Transverse colon (tissue), 4 donors: ENCODE results near the gene KRTAP10-2. TPM values are rescaled to one million over a fixed set of nuclear protein-coding genes. Genes with fewer than 3 reads are reported as not detected.

Experiments used
- DNase-seq: peaks from one replicate; pipeline ENCODE4 v3.0.0-alpha.2; 2019
- H3K27ac ChIP-seq, 4 donors: fragments of 200-600 bp; sonication (generic); 2 replicates each; pipeline ENCODE4 v1.5.1; 2016 to 2018; ENCODE audit warnings: inconsistent platforms in 4 of 4
- H3K27me3 ChIP-seq: fragments of 200-600 bp; sonication (generic); 2 replicates; pipeline ENCODE4 v1.5.1; 2017; ENCODE audit warnings: inconsistent platforms
- H3K36me3 ChIP-seq, 4 donors: fragments of 200-600 bp; sonication (generic); 2 replicates each; pipeline ENCODE4 v1.5.1; 2017 to 2019; ENCODE audit warnings: inconsistent platforms in 4 of 4
- H3K4me1 ChIP-seq, 4 donors: fragments of 200-600 bp; sonication (generic); 2 replicates each; pipeline ENCODE4 v1.5.1; 2017 to 2020; ENCODE audit warnings: inconsistent platforms in 4 of 4
- H3K4me3 ChIP-seq, 4 donors: fragments of 200-600 bp; sonication (generic); 1 replicate in 1 of 4; 2 replicates in 3 of 4; pipeline versions ENCODE4 v1.5.1 to v1.6.1; 2017 to 2019; ENCODE audit warnings: inconsistent platforms in 4 of 4
- H3K9me3 ChIP-seq, 2 donors: fragments of 200-600 bp; sonication (generic); 2 replicates each; pipeline ENCODE4 v1.5.1; 2017 to 2019; ENCODE audit warnings: inconsistent platforms in 2 of 2
- CTCF ChIP-seq, 5 experiments: fragments of 200-600 bp in 3 of 5; fragments of 450-650 bp in 2 of 5; sonication (generic) in 3 of 5; IDR thresholded peaks; 1 replicate in 2 of 5; 2 replicates in 3 of 5; pipeline ENCODE4 v1.5.1; 2016 to 2017; ENCODE audit warnings: antibody characterized with exemption in 5 of 5, inconsistent platforms in 3 of 5, mild to moderate bottlenecking in 2 of 5, moderate library complexity in 1 of 5
- EP300 ChIP-seq: sonication (generic); formaldehyde crosslinking; IDR thresholded peaks from one replicate; pipeline ENCODE4 v1.6.1; 2017; ENCODE audit warnings: antibody characterized with exemption, low read depth
- POLR2A ChIP-seq: fragments of 450-650 bp; IDR thresholded peaks from one replicate; pipeline ENCODE4 v1.6.1; 2016; ENCODE audit warnings: antibody characterized with exemption, mild to moderate bottlenecking, moderate library complexity
- POLR2AphosphoS5 ChIP-seq, 3 donors: sonication (generic); formaldehyde crosslinking; IDR thresholded peaks; one replicate each; pipeline ENCODE4 v1.6.1; 2016; ENCODE audit warnings: antibody characterized with exemption in 3 of 3
- WGBS, 2 donors: methylation state at CpG; one replicate each; pipeline ENCODE4 v1.1.5; 2018; ENCODE audit warnings: low coverage in 1 of 2; 5-methylcytosine and 5-hydroxymethylcytosine counted together
- in situ Hi-C, 4 donors: fragments of 200-750 bp; cut with MboI; loops; one replicate each; pipeline versions ENCODE4 v1.15.0 to v1.15.1; 2017; ENCODE audit warnings: low sequenced_read_pairs in 3 of 4, low pct_ligation_motif_present in 1 of 4, low pct_unique_long_range_greater_than_20kb in 1 of 4
- intact Hi-C: fragments of 100-400 bp; cut with DNase I; formaldehyde crosslinking; loops from one replicate; pipeline ENCODE4 v1.15.1; 2023; ENCODE audit warnings: low total_unique reads
- total RNA-seq, 4 donors: library from RNA; depleted of rRNA; stranded (reverse); fragments of >200 nt; gene quantifications; one replicate each; pipeline ENCODE4 v1.1.0, GENCODE V29; 2016

The KRTAP10-2 gene
- total RNA-seq, 4 donors from 2014 or later = not detected

DNA sequence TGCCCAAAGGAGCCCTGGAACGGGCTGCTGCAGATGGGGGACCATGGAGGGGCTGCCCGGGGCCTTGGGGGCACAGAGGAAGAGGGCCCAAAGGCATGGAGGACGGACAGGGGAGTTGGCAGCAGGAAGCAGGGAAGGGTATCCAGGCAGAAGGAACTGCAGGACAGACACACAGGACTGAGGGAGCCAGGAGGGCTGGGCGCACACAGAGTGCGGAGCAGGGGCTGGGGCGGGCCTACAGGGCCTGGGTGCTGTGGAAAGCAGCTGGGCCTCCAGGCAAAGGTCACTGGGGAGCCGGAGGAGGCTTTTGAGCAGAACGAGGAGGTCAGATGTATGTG is 39.4 kb downstream of the KRTAP10-2 start:
- Histone ChIP-seq H3K27me3 (peaks cover 19% of the 10 kb centered on the region), H3K4me1 (peaks cover 0 to 6% (median 3%) of the 10 kb centered on the region in 4 donors), H3K4me3 (no peak overlapping the region), H3K36me3 (no peaks in the 10 kb centered on the region), H3K27ac (no peak overlapping the region), H3K9me3 (no peaks in the 10 kb centered on the region)
- no peak for DNase-seq
- whole genome bisulfite sequencing, 2 donors = 75 to 88% methylated on average over 2 to 8 of the region's 8 CpGs
- no peak for TF ChIP-seq POLR2AphosphoS5 (IDR thresholded peaks at IDR 0.05)
- TF ChIP-seq CTCF (IDR thresholded peaks at IDR 0.05) = no peak
- no peak for TF ChIP-seq EP300
- no peak for TF ChIP-seq POLR2A
- intact Hi-C loops (no loop called here), in situ Hi-C loops (loop anchor here in 2 of 4 donors (10.0 to 25.0 kb wide), 2 partner anchors 275 to 283 kb away; no protein-coding TSS in a partner anchor)

DNA sequence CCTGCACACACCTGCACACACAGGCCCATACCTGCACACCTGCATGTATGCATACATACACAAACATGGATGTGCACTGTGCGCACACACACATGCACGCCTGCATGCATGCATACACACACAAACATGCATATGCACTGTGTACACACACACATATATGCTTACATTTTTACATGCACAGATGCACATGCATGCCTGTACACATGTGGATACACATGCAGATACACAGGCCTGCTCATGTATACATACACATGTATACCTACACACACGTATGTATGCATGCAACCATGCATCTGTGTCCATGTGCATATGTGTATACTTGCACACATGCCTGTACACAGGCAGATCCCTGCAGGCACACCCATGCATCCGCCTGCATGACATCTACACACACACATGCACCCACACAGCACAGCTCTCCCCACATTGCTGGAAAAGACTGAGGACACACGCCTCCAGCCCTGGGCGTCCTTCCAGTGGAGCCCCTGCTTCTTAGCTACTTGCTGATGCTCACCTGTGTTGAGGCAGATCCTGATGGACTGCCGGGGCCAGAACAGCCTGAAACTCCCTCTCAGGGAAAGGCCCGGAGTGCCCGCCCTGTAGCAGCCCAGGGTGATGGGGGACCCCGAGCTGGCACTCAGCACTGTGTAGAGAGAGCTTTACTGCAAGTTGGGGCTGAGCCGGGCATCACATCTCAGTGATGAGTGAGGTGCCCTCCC is 39.9 kb downstream of the KRTAP10-2 start:
- no peaks in the 10 kb centered on the region for H3K36me3 ChIP-seq
- no peak for DNase-seq
- H3K4me3 ChIP-seq = no peak overlapping the region
- intact Hi-C loops (no loop called here), in situ Hi-C loops (loop anchor here in 2 of 4 donors (10.0 to 25.0 kb wide), 2 partner anchors 276 to 283 kb away; no protein-coding TSS in a partner anchor)
- H3K9me3 ChIP-seq = no peaks in the 10 kb centered on the region
- WGBS, 2 donors = 67 to 89% methylated on average over 1 to 11 of the region's 11 CpGs
- peaks cover 0 to 6% (median 3%) of the 10 kb centered on the region in 4 donors for H3K4me1 ChIP-seq
- TF ChIP-seq POLR2AphosphoS5 (IDR thresholded peaks at IDR 0.05) = no peak
- TF ChIP-seq POLR2A = no peak
- TF ChIP-seq EP300 = no peak
- TF ChIP-seq CTCF (IDR thresholded peaks at IDR 0.05) = no peak
- H3K27me3 ChIP-seq = peaks cover 19% of the 10 kb centered on the region
- no peak overlapping the region for H3K27ac ChIP-seq

GRCh38 chr21:44510508-44511218 is 40.6 kb downstream of the KRTAP10-2 start:
- intact Hi-C loops (loop anchor here (1.0 kb wide), 1 partner anchor 272 kb away; no protein-coding TSS in a partner anchor), in situ Hi-C loops (loop anchor here in 2 of 4 donors (10.0 to 25.0 kb wide), 2 partner anchors 277 to 284 kb away; no protein-coding TSS in a partner anchor)
- WGBS, 2 donors = 14% methylated on average over 17 of the region's 36 CpGs; no CpG with 5 or more reads in 1 of the 2 donors
- Histone ChIP-seq H3K9me3 (no peaks in the 10 kb centered on the region), H3K36me3 (no peaks in the 10 kb centered on the region), H3K27me3 (peaks cover 19% of the 10 kb centered on the region), H3K4me3 (peak overlapping the region in 1 of 4 donors; percentile 27), H3K27ac (no peak overlapping the region), H3K4me1 (peaks cover 0 to 6% (median 3%) of the 10 kb centered on the region in 4 donors)
- DNase-seq = peak; percentile 75
- TF ChIP-seq CTCF (IDR thresholded peaks at IDR 0.05) (peak; percentile 79 to 88 (median 84)), EP300 (no peak)

DNA sequence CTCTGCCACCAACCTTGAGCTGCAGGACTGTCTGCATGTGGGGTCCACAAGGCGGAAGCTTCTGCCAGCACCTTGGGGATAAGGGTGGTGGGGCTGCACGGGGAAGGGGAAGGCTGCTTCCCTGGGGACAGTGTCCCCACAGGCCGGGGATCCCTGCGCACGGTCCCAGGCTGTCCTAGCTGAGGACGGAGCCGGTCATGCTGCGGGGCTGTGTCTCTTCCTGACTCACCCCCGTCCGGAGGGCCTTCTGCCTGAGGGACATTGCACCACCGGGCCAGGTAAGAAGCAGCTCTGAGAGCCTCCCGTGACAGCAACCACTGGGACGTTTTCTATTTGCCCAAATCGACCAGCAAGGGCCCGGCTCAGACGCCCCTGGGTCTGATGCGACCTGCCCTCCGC is 41.2 kb downstream of the KRTAP10-2 start:
- 58% methylated on average over 17 of the region's 18 CpGs; no CpG with 5 or more reads in 1 of the 2 donors for WGBS, 2 donors
- in situ Hi-C loops = loop anchor here in 2 of 4 donors (10.0 to 25.0 kb wide), 2 partner anchors 277 to 285 kb away; no protein-coding TSS in a partner anchor
- H3K27ac ChIP-seq = no peak overlapping the region
- no peak for TF ChIP-seq POLR2A
- TF ChIP-seq POLR2AphosphoS5 (IDR thresholded peaks at IDR 0.05) = no peak
- TF ChIP-seq EP300 = no peak
- no peak for TF ChIP-seq CTCF (IDR thresholded peaks at IDR 0.05)
- H3K36me3 ChIP-seq = no peaks in the 10 kb centered on the region
- peak overlapping the region in 1 of 4 donors; percentile 27 for H3K4me3 ChIP-seq
- no peak for DNase-seq
- intact Hi-C loops = loop anchor here (1.0 kb wide), 1 partner anchor 272 kb away; no protein-coding TSS in a partner anchor
- H3K27me3 ChIP-seq = peaks cover 19% of the 10 kb centered on the region
- peaks cover 0 to 6% (median 3%) of the 10 kb centered on the region in 4 donors for H3K4me1 ChIP-seq
- no peaks in the 10 kb centered on the region for H3K9me3 ChIP-seq
